Panc1 (cell line): ENCODE measurements around the gene ERO1B.

Experiments used
- CTCF ChIP-seq: fragments of 450-650 bp; IDR thresholded peaks from 2 replicates; pipeline ENCODE4 v1.5.1; 2017; ENCODE audit warnings: mild to moderate bottlenecking
- POLR2AphosphoS5 ChIP-seq: IDR thresholded peaks from 2 replicates; pipeline ENCODE4 v1.6.1; 2012; ENCODE audit warnings: mild to moderate bottlenecking, low read depth, low read length, moderate library complexity
- SIN3A ChIP-seq: IDR thresholded peaks from 2 replicates; pipeline ENCODE4 v1.6.1; 2012; ENCODE audit warnings: low read depth, mild to moderate bottlenecking, low read length, moderate library complexity, borderline replicate concordance; ENCODE audit not compliant: insufficient read depth

- no peak for TF ChIP-seq CTCF
- no peak for TF ChIP-seq SIN3A
- no peak for TF ChIP-seq POLR2AphosphoS5
Observed at GRCh38 chr1:236242568-236242967, 39.2 kb downstream of the ERO1B start.
